HEK293 (cell line): Measurements from ENCODE around the gene SETMAR.

Experiments
- CTCF ChIP-seq: fragments of 450-650 bp; formaldehyde crosslinking; IDR thresholded peaks from 2 replicates; pipeline ENCODE4 v1.5.1; 2016; ENCODE audit warnings: missing biosample characterization, missing genetic modification characterization
- KLF16 ChIP-seq: fragments of 450-650 bp; formaldehyde crosslinking; IDR thresholded peaks from 2 replicates; pipeline ENCODE4 v1.5.1; 2017; ENCODE audit warnings: missing biosample characterization, missing genetic modification characterization
- MEIS1 ChIP-seq: sonication (generic); formaldehyde crosslinking; IDR thresholded peaks from 2 replicates; pipeline ENCODE4 v1.8.1; 2022; ENCODE audit warnings: missing genetic modification reagents, mild to moderate bottlenecking, borderline replicate concordance
- PRDM1 ChIP-seq: fragments of 450-650 bp; formaldehyde crosslinking; IDR thresholded peaks from 2 replicates; pipeline ENCODE4; 2016; ENCODE audit warnings: missing biosample characterization, missing genetic modification characterization
- PRDM4 ChIP-seq: fragments of 450-650 bp; formaldehyde crosslinking; IDR thresholded peaks from 2 replicates; pipeline ENCODE4 v1.5.1; 2017; ENCODE audit warnings: missing biosample characterization, missing genetic modification characterization
- SCRT2 ChIP-seq: fragments of 450-650 bp; formaldehyde crosslinking; IDR thresholded peaks from 2 replicates; pipeline ENCODE4 v1.5.1; 2016; ENCODE audit warnings: missing biosample characterization, missing genetic modification characterization
- ZBTB8A ChIP-seq: fragments of 450-650 bp; formaldehyde crosslinking; IDR thresholded peaks from 2 replicates; pipeline ENCODE4 v1.5.1; 2016; ENCODE audit warnings: missing biosample characterization, missing genetic modification characterization
- ZFP3 ChIP-seq: fragments of 450-650 bp; formaldehyde crosslinking; IDR thresholded peaks from 2 replicates; pipeline ENCODE4 v1.5.1; 2016; ENCODE audit warnings: low read depth, missing biosample characterization, missing genetic modification characterization
- ZNF521 ChIP-seq: fragments of 450-650 bp; formaldehyde crosslinking; IDR thresholded peaks from 2 replicates; pipeline ENCODE4 v1.5.1; 2017; ENCODE audit warnings: missing biosample characterization, mild to moderate bottlenecking, missing genetic modification characterization
- ZNF571 ChIP-seq: fragments of 450-650 bp; formaldehyde crosslinking; IDR thresholded peaks from 2 replicates; pipeline ENCODE4 v1.5.0; 2017; ENCODE audit warnings: missing biosample characterization, missing genetic modification characterization
- ZNF785 ChIP-seq: fragments of 450-650 bp; formaldehyde crosslinking; IDR thresholded peaks from 2 replicates; pipeline ENCODE4 v1.5.1; 2016; ENCODE audit warnings: missing biosample characterization, missing genetic modification characterization

- TF ChIP-seq KLF16 (tag by site-specific recombination), result no peak
- no peak for TF ChIP-seq ZFP3
- TF ChIP-seq PRDM4 (tag by site-specific recombination), result no peak
- no peak for TF ChIP-seq CTCF (tag by site-specific recombination)
- TF ChIP-seq ZNF571 (tag by site-specific recombination), result no peak
- no peak for TF ChIP-seq MEIS1 (CRISPR knock-in tag)
- no peak for TF ChIP-seq ZBTB8A (tag by site-specific recombination)
- TF ChIP-seq SCRT2, result no peak
- TF ChIP-seq ZNF521 (tag by site-specific recombination), result no peak
- TF ChIP-seq PRDM1 (tag by site-specific recombination), result no peak
- no peak for TF ChIP-seq ZNF785
These were observed 8.4 kb upstream of the SETMAR start for GRCh38 chr3:4294616-4295327.
